ENCODE data around the gene CIDEB.

Gene CIDEB

DNA sequence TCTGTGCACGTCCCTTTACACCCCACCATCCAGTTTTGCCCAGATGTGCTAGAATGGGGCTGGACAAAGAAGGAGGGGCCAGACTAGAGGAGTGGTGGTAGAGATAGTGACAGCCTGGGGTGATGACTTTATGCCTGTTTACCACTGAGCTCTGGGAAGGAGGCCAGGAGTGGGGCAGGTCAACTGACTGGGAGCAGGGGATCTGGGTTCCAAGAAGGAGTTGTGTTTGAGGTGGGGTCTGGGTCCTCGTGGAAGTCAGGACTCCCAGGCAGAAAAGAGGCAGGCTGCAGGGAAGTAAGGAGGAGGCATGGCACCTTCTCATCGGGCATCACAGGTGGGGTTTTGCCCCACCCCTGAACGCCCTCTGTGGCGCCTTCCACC, 2.5 kb upstream of the CIDEB start:
- Histone ChIP-seq H3K27me3 (ENCODE audit: insufficient read depth, low read depth) (no peaks in the 10 kb centered on the region), H2AFZ (ENCODE audit: low read depth) (no peak overlapping the region), H3K27ac (peak overlapping the region; percentile 80), H3K9ac (peak overlapping the region; percentile 77; the same call in 1 of the 2 replicates), H3K4me1 (ENCODE audit: low read depth, poor library complexity, severe bottlenecking) (peaks cover 37% of the 10 kb centered on the region), H3K36me3 (ENCODE audit: insufficient read depth) (no peaks in the 10 kb centered on the region), H3K79me2 (ENCODE audit: insufficient read depth, low read depth) (peaks cover 9% of the 10 kb centered on the region; the same call in 1 of the 2 replicates), H3K4me2 (peak overlapping the region; percentile 66), H4K20me1 (ENCODE audit: insufficient read depth) (no peaks in the 10 kb centered on the region), H3K4me3 (IDR thresholded peaks at IDR 0.05; ENCODE audit: insufficient read depth, low read depth, low read length) (no peak overlapping the region)
- TF ChIP-seq, protein P1, sequence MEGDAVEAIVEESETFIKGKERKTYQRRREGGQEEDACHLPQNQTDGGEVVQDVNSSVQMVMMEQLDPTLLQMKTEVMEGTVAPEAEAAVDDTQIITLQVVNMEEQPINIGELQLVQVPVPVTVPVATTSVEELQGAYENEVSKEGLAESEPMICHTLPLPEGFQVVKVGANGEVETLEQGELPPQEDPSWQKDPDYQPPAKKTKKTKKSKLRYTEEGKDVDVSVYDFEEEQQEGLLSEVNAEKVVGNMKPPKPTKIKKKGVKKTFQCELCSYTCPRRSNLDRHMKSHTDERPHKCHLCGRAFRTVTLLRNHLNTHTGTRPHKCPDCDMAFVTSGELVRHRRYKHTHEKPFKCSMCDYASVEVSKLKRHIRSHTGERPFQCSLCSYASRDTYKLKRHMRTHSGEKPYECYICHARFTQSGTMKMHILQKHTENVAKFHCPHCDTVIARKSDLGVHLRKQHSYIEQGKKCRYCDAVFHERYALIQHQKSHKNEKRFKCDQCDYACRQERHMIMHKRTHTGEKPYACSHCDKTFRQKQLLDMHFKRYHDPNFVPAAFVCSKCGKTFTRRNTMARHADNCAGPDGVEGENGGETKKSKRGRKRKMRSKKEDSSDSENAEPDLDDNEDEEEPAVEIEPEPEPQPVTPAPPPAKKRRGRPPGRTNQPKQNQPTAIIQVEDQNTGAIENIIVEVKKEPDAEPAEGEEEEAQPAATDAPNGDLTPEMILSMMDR (conservative IDR thresholded peaks at IDR 0.05; ENCODE audit: low read depth, low read length): no peak

DNA sequence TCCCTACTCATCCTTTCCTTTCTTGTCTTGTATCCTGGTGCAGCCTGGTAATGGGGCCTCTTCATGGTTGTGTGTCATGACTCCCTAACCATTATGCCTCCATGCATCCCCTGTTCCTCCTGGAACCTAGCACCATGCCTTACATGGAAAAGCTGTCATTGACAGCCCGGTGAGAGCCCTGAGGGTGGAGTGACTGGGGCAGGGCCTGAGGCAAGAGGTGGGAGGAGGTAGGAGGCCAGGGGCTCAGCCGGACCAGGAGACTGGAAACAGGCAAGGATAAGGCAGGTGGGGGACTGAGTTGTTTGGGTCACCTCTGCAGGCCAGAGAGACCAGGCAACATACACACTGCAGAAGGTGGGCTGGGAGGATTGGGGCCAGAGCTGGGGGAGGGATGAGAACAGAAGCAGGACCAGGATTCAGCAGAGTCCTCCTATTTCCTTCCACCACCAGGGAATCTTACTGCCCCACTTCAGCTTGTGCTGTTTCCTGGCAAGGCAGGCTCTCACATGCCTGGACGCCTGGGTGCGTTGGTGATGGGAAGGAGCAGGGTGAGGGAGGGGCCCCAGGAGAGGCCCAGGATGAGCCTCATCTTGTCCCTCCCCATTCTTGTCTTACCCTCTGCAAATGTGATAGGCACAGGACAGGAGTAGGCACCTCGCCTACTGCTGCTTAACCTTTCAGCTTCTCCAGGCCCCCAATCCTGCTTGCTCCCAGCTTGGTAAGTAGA, 1.9 kb upstream of the CIDEB start, which contains the start of gene LTB4R2:
Gene LTB4R2 (plus strand): TSS at position 603 of the 727 bp plus-strand sequence. CDS start 525 bp downstream, outside the sequence.
- Histone ChIP-seq H4K20me1 (ENCODE audit: insufficient read depth) (no peaks in the 10 kb centered on the region), H2AFZ (ENCODE audit: low read depth) (peak within 1 kb of the TSS; percentile 34), H3K4me1 (ENCODE audit: low read depth, poor library complexity, severe bottlenecking) (peaks cover 37% of the 10 kb centered on the region), H3K4me2 (peak within 1 kb of the TSS; percentile 66), H3K9ac (peak within 1 kb of the TSS; percentile 77), H3K79me2 (ENCODE audit: insufficient read depth, low read depth) (peaks cover 9% of the 10 kb centered on the region; the same call in 1 of the 2 replicates), H3K4me3 (IDR thresholded peaks at IDR 0.05; ENCODE audit: insufficient read depth, low read depth, low read length) (no peak within 1 kb of the TSS), H3K27me3 (ENCODE audit: insufficient read depth, low read depth) (no peaks in the 10 kb centered on the region), H3K27ac (peak within 1 kb of the TSS; percentile 80), H3K36me3 (ENCODE audit: insufficient read depth) (no peaks in the 10 kb centered on the region)
- TF ChIP-seq, protein P1 (conservative IDR thresholded peaks at IDR 0.05; ENCODE audit: low read depth, low read length): no peak

DNA sequence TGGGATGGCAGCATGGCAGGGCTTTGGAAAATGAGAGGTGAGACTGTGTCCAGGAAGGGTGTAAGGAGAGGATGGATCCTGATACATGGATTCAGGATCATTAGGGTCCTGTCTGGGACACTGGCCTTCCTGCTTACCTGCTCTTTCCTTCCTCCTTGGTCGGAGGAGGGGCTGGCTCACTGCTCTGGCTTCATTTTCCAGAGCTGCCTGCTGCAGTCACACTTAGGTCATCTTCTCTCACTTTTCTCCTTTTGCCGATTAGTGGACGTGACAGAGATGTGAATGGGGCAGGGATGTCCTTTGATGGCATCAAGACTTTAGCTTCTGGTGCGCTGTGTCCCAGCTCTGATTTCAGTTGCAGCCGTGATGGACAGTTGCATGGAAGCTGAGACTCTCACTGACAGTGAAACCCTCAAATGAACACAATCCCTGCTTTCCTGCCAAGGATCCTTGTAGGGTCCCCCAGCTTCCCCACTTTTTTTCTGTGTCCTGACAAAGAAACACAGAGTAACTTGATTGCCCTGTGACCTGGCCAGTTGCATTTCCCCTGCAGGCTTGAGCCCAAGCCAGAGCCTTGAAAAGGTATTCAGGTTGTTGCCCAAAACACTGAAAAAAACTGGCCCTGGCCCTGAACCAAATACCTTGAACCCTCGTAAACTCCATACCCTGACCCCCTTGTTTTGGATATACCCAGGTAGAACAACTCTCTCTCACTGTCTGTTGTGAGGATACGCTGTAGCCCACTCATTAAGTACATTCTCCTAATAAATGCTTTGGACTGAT, 756 bp upstream of the CIDEB start:
- no peak overlapping the region for H3K27ac ChIP-seq
- no peaks in the 10 kb centered on the region for H3K36me3 ChIP-seq (ENCODE audit: insufficient read depth)
- peak overlapping the region; percentile 3; the same call in 1 of the 2 replicates for H3K4me2 ChIP-seq
- no peaks in the 10 kb centered on the region for H4K20me1 ChIP-seq (ENCODE audit: insufficient read depth)
- no peaks in the 10 kb centered on the region for H3K27me3 ChIP-seq (ENCODE audit: insufficient read depth, low read depth)
- H3K4me1 ChIP-seq (ENCODE audit: low read depth, poor library complexity, severe bottlenecking): peaks cover 37% of the 10 kb centered on the region
- no peak overlapping the region for H3K4me3 ChIP-seq (IDR thresholded peaks at IDR 0.05; ENCODE audit: insufficient read depth, low read depth, low read length)
- peaks cover 9% of the 10 kb centered on the region; the same call in 1 of the 2 replicates for H3K79me2 ChIP-seq (ENCODE audit: insufficient read depth, low read depth)
- TF ChIP-seq, protein P1 (conservative IDR thresholded peaks at IDR 0.05; ENCODE audit: low read depth, low read length): 0 out of 2 replicates have a peak, but pooled peaks have one; percentile 20
- H3K9ac ChIP-seq: no peak overlapping the region
- no peak overlapping the region for H2AFZ ChIP-seq (ENCODE audit: low read depth)

DNA sequence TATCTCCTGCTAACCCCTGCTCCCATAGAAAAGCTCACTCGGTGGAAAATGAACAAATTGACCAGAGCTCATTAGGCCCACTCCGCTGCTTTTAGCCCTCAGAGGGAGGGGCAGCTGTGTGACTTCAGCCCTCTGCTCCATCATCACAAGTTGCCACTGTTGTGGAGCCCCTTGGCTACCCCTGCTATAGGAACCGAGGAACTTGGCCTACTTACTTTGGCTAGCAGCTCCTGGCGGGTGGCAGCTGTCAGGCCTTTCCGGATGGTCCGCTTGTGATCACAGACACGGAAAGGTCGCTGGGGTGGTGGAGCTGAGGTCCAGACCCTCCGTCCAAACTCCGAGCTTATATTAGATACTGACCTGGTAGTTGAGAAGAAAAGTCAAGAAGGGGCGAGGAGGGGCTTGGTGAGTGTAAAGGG, 612 bp downstream of the CIDEB start:
- H3K4me2 ChIP-seq: no peak overlapping the region
- H3K79me2 ChIP-seq (ENCODE audit: insufficient read depth, low read depth): peaks cover 5% of the 10 kb centered on the region; the same call in 1 of the 2 replicates
- H3K27me3 ChIP-seq (ENCODE audit: insufficient read depth, low read depth): no peaks in the 10 kb centered on the region
- H4K20me1 ChIP-seq (ENCODE audit: insufficient read depth): no peaks in the 10 kb centered on the region
- H3K4me1 ChIP-seq (ENCODE audit: low read depth, poor library complexity, severe bottlenecking): peaks cover 26% of the 10 kb centered on the region
- H2AFZ ChIP-seq (ENCODE audit: low read depth): no peak overlapping the region
- no peaks in the 10 kb centered on the region for H3K36me3 ChIP-seq (ENCODE audit: insufficient read depth)
- no peak overlapping the region for H3K4me3 ChIP-seq (IDR thresholded peaks at IDR 0.05; ENCODE audit: insufficient read depth, low read depth, low read length)
- TF ChIP-seq, protein P1 (conservative IDR thresholded peaks at IDR 0.05; ENCODE audit: low read depth, low read length): no peak
- H3K9ac ChIP-seq: no peak overlapping the region
- H3K27ac ChIP-seq: no peak overlapping the region; the same call in 1 of the 2 replicates
